SJSA1 (cell line): ENCODE results near the gene ATRNL1. TPM values are rescaled to one million over a fixed set of nuclear protein-coding genes. Genes with fewer than 3 reads are reported as not detected.

Experiments used
- total RNA-seq: library from RNA; depleted of rRNA; stranded (reverse); fragments of >200 nt; shearing (Covaris generic); gene quantifications from 2 replicates; pipeline ENCODE4 v1.2.3, GENCODE V29; 2014; rRNA removed

The ATRNL1 gene
- total RNA-seq, 1 experiment from 2014 or later, result 32.1 TPM

Other genes starting within 250 kb of the ATRNL1 start
- 55.9 and 110 TPM in 2 replicates for gene TRUB1, start 155.2 kb upstream of the ATRNL1 start, total RNA-seq